NCI-H510A treated with DMSO at 0.1 percent for 48 hours (cell line): Measurements from ENCODE around the gene METTL6.
"Not testable (repeated sequence)": the region's sequence is repeated elsewhere in the genome, so short reads cannot be mapped to it uniquely, and the experiment has no call there.

Source experiments
- DNase-seq: peaks from one replicate; lab custom pipeline; 2025; lab: John Stamatoyannopoulos, UW

METTL6 gene

GRCh38 chr3:15451216-15452113, 24.1 kb upstream of the METTL6 start:
- no peak for DNase-seq

GRCh38 chr3:15450438-15451215, 23.3 kb upstream of the METTL6 start:
- no peak for DNase-seq

DNA sequence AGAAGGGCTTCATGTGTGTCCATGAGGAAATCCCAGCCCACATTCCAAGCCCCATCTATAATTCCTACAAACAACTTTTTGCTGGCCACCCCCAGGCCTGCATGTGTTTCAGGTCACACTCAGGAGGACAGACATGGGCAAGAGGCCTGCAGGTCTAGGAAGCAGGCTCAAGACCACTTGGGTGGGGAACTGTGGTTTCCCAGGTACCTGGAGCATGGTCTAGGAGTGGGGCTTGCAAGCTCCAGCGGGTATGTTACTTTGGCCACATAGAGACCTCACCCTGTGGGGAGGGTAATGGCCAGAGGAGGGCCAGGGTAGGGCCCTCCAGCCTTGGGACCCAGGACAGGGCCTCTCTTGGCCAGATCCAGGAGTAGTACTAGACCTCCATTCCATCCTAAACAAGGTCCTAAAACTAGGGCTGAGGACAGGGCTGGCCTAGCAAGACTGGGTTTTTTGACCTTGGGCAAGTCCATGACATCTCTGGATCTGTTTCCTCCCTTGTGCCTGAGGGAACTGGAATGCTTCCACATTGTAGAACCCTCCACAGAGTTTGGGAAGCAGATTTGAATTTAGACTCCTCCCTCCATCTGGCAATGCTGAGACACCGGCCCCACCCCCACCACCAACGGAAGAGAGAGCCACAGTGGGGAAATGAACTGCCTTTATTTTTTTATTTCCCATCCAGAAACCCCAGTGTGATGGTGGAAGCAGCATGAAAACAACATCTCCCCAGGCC, 22.3 kb upstream of the METTL6 start:
- DNase-seq, result no peak

DNA sequence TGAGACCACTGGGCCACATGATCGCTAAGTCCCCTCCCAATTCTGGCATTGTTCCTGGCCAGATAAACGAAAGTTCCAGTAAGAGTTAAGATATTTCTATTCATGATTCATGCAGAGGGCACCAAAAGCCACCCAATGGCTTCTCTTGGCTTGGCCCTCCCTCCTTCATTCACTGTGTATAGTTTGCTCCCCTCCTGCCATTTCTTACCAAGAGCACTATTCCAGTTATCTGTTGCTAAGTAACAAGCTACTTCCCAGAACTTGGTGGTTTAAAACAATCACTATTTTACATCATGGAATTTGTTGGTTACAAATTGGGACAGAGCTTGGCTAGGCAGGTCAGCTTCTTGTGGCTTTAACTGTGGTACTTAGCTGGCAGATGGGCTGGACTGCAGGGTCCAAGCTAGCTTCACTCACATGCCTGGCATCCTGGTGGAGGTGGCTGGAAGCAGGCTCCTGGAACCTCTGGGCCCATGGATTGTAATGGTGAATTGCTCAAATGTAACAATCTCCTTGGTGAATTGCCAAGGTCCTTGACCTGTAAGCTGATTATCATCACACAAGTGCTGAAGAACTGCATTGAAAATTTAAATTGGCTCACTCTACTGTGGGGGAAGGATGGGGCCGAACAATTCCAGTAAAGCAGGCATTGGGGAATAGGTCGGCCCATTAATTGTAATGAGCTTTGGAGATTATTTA, 16.6 kb upstream of the METTL6 start:
- no peak for DNase-seq

- DNase-seq, result no peak
Measured at GRCh38 chr3:15440891-15441290, 13.5 kb upstream of the METTL6 start.

DNA sequence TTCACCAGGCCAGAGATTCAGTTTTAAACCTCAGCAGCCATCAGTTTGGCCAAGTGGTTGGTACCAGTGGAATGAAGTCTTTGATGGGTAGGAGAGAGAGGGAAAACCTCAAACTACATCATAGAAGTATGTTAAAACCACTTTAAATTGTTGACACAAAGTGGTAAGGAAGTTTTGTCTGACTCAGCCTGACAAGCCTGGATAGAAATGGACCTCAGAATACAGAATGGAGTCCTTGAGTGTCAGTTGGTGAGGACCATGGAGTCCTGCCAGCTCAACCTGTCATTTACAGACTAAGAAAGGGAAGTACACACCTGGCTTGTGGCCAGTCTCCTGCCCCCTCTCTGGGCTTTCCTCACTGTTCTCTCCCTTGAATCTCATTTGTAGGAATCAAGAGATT, 12.1 kb upstream of the METTL6 start:
- no peak for DNase-seq

DNA sequence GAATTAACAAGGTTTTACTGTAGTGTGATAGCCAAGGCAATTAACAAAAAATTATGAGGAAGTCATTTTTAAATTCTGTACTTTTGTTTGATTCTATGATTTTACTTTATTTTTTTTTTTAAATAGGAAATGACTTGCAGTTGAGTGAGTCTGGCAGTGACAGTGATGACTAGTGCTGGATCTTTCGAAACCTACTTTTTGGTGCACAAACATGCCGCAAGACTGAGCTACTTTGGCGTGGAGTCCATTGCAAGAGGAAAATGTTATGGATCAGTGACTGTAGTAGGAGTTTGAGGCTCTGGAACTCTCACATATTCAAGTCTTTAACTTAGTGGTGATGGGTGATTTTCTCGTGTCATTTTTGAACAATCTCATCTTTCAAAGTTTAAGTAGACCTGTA, 11.6 kb upstream of the METTL6 start:
- DNase-seq, result no peak

DNA sequence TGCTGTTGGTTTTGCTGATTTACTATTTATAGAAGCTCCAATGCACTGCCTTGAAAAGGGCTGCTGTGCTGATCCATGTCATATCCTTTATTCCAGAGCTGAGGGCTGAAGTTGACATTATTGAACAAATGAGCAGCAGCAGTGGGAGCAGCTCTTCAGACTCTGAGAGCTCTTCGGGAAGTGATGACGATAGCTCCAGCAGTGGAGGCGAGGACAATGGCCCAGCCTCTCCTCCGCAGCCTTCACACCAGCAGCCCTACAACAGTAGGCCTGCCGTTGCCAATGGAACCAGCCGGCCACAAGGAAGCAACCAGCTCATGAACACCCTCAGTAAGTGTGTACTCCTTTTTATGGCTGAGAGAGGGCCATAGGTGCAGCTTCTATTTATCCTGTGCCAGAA, 8.9 kb upstream of the METTL6 start:
- DNase-seq, result no peak

DNA sequence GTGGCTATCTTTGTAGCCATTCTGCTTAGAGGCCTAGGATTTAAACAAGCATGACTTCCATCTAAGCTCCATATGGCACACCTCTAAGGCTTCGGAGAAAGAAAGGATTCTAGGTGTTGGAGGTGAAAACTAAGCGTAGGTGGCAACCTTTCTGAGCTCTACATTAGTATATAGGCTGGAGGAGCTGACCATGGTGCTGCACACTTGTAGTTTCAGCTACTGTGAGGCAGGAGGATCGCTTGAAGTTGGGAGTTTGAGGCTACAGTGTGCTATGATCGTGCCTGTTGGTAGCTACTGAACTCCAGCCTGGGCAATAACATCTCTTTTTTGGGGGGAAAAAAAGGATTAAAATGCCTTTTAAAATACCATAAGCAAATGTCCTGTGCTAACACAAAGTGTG, 7.4 kb upstream of the METTL6 start:
- DNase-seq, result no peak

DNA sequence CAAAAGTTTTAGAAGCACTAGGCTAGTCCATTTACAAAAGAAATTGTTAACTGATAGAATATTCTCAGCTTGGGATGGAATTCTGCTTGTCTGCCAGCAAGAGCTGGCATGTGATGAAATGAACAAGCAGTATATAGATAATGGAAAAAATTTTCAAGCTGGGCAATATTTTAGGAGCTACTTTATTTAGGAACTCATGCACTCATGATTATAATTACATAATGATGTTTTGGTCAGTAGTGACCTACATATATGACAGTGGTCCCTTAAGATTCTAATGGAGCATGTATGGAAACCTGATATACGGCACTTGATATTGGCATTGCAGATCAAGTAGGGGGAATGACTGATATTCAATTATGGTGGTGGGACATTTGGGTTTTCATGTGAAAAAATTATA, 6.2 kb upstream of the METTL6 start:
- no peak for DNase-seq

- no peak for DNase-seq
Measured at GRCh38 chr3:15431256-15431837, 4.0 kb upstream of the METTL6 start.

DNA sequence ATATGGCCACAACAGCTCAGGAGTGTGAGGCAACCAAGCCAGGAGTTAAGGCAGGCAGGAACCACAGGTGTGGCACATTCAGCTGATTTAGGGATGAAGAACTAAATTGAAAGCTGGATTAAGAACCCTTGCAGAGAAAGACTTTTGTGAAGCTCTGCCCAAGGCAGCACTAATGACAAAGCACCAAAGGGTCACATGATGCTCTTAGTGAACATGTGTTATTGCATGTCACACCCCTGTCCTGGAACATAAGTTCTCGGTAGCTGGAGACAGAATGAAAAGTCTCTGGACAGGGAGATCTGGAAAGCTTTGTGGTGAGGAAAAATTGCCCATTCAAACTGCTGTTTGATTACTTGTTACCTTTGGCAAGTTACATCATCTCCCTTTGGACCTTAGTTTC, 3.3 kb upstream of the METTL6 start:
- no peak for DNase-seq

DNA sequence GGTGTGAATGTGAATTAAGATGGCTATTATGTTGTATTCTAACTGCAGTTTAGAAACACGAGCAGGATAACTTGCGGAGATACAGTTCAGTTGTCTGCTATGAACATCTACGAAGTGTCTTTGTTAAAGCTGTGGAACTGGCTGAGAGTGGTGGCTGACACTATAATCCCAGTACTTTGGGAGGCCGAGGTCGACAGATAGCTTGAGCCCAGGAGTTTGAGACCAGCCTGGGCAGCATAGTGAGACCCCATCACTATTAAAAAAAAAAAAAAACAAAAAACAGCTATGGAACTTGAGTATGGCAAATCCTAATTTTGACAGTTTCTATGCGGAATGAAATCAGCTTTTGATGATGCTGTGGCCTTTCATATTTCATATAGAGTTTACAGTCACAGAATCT, 1.7 kb upstream of the METTL6 start:
- DNase-seq, result no peak

DNA sequence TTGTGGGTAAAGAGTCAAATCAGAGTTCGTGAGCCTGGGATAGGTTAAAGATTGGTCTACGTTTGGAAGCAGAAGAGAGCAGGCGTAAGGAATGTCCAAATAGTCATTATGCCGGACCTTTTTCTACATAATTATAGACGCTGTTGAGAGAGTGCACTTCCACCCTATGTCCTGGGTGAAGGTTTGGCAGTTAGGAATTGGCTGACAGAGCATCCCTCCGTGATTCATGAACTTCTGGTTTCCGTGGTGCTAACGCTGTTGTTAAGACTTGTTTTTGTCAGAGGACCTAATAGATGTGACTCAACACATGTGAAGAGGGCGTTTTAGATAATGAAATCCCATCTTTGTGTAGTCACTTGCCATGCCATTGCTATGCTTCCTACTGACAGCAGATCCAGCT, 1.2 kb upstream of the METTL6 start:
- peak; percentile 4 for DNase-seq

- DNase-seq, result no peak
Measured at GRCh38 chr3:15427981-15428380, 637 bp upstream of the METTL6 start.

DNA sequence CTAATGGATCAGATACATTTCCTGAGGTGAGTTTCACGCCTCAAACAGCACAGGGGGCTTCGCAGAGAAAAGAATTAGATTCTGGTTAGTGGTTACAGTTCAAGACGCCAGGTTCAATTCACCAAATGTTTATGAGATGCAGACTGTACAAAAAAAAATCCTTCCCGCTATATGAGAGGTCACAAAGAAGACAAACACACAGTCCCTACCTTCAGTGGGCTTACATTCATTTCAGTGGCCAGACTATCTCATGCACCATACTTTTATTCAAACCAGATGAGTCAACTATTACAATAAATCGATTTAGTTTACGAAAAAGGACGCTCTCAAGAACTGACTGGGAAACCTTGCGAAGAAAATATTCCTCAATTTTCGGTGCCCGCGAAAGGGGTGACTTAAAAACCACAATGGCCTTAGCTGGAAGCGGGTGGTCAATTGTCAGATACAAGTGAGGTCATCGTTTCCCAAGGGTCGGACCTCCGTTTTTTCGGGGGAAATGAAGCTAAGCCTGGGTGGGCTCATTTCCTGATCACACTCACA, 695 bp downstream of the METTL6 start:
- no peak for DNase-seq

GRCh38 chr3:15420871-15421270, 6.5 kb downstream of the METTL6 start:
- DNase-seq, result no peak

DNA sequence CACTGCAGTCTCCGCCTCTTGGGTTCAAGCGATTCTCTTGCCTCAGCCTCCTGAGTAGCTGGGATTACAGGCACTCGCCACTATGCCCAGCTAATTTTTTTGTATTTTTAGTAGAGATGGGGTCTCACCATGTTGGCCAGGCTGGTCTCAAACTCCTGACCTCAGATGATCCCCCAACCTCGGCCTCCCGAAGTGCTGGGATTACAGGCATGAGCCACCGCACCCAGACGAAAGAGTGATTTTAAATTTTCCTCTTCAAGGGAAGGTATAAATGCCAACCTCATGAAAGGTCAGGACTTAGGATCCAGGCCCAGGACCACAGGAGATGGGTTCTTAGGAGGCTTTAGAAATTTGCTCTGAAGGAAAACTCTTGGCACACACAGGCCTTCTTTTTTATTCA, 16.4 kb downstream of the METTL6 start:
- not testable (repeated sequence) for DNase-seq

DNA sequence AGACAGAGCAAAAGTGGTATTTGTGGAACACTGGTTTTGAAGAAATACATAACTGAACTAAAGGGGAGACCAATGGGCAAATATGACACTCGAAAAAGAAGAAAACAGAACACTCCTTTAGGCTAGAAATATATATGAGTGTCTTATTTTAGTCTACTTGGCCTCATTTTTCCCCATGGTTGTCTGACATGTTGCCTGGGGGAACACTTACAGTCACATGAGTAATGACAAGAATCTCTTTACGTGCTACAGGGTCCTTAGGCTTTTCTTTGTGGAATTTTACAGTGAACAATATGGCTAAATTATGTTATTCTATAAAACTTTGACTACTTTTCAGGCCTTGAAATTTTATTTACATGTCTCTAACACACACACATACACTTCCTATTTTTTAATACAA, 17.6 kb downstream of the METTL6 start:
- no peak for DNase-seq

DNA sequence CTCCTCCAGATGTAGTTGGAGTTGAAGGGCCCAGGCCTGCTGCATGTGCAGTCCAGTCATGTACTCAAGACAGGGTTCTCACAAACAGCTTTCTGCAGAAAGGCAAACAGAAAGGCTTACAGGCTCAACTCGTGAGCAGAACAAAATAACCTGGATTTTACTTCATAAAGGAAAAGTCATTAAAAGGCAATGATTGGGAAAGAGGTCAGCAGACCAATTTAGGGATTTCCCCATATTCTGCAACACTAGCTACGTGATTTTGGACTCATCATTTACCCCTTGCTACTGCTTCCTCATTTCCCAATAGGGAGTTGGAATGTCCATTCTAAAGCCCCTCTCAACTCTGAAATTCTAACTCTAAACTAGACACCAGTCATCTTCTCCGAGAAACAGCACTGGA, 18.1 kb downstream of the METTL6 start:
- DNase-seq, result no peak

DNA sequence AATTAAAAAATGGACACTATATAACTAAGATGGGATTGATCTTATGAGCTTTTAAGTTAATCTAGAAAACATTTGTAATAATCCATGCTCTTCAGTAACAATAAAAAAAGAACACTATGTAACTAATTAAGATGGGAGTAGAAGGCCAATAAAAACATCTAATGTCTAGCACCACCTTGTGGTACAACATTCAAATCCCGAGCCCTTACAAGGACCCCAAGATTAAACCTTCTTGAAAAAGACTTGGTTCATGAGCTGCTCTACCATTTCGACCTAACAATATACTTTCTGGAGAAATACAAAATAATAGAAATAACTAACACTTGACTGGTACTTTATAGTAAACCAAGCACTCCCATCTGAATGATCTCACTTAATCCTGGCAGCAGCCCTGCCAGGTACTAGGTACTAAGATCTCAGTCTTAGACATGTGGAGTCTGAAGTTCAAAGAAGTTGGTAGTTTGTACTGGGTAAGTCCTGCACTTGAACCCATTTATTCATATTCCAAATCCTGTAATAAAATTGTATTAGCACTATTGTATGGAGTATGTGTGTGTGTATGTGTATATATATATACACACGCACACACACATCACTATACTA, 21.8 kb downstream of the METTL6 start:
- peak; percentile 66 for DNase-seq
